WTC11 (cell line): ENCODE results near the gene MYCBPAP. TPM values are rescaled to one million over a fixed set of nuclear protein-coding genes. Genes with fewer than 3 reads are reported as not detected.

Source experiments
- ATAC-seq: fragments of 200-7000 bp; cut with Tn5 transposase; 2 replicates; pipeline ENCODE4 v1.10.0; 2021; ENCODE audit warnings: mild to moderate bottlenecking, moderate library complexity
- CTCF ChIA-PET: fragments of 300-600 bp; sonication (Branson Sonifier 250); formaldehyde crosslinking; loops from one replicate; lab custom pipeline; 2021; ENCODE audit warnings: antibody characterized with exemption; lab: Charles Lee
- POLR2A ChIA-PET: fragments of 350-600 bp; sonication (Branson Sonifier 250); formaldehyde crosslinking; loops from one replicate; lab custom pipeline; 2021; ENCODE audit warnings: antibody characterized with exemption; lab: Charles Lee
- DNase-seq: peaks from one replicate; pipeline ENCODE4 v3.0.0; 2021; ENCODE audit warnings: low spot score
- H3K27ac Mint-ChIP-seq: 2 replicates; pipeline ENCODE4 v1.8.0; 2021; ENCODE audit warnings: mixed read lengths
- H3K27me3 Mint-ChIP-seq: 2 replicates; pipeline ENCODE4 v1.8.0; 2021; ENCODE audit warnings: low read depth, mild to moderate bottlenecking, moderate library complexity, mixed read lengths
- H3K36me3 Mint-ChIP-seq: 2 replicates; pipeline ENCODE4 v1.8.0; 2021; ENCODE audit warnings: mixed read lengths
- H3K4me1 Mint-ChIP-seq: 2 replicates; pipeline ENCODE4 v1.8.0; 2022; ENCODE audit warnings: mixed read lengths
- H3K4me3 Mint-ChIP-seq: 2 replicates; pipeline ENCODE4 v1.8.0; 2021; ENCODE audit warnings: mild to moderate bottlenecking, moderate library complexity, mixed read lengths
- H3K9me3 Mint-ChIP-seq: 2 replicates; pipeline ENCODE4 v1.8.0; 2021; ENCODE audit warnings: mixed read lengths
- CBFB ChIP-seq: sonication (generic); formaldehyde crosslinking; IDR thresholded peaks from 2 replicates; pipeline ENCODE4 v1.8.1; 2022; ENCODE audit warnings: mild to moderate bottlenecking, low read depth, missing genetic modification reagents
- CREM ChIP-seq: sonication (generic); formaldehyde crosslinking; IDR thresholded peaks from 2 replicates; pipeline ENCODE4 v1.8.1; 2022; ENCODE audit warnings: mild to moderate bottlenecking, missing genetic modification reagents, moderate library complexity
- ESRRA ChIP-seq: sonication (generic); formaldehyde crosslinking; IDR thresholded peaks from 2 replicates; pipeline ENCODE4 v1.8.1; 2022; ENCODE audit warnings: mild to moderate bottlenecking, missing genetic modification reagents, borderline replicate concordance
- GABPB1 ChIP-seq: sonication (generic); formaldehyde crosslinking; IDR thresholded peaks from 2 replicates; pipeline ENCODE4 v1.8.1; 2023; ENCODE audit warnings: mild to moderate bottlenecking, missing genetic modification reagents
- GTF2I ChIP-seq: fragments of 250-450 bp; sonication (Bioruptor Pico); conservative IDR thresholded peaks from 2 replicates; pipeline ENCODE4 v1.4.0; 2021; ENCODE audit warnings: mild to moderate bottlenecking
- MXD4 ChIP-seq: fragments of 250-450 bp; sonication (Bioruptor Pico); IDR thresholded peaks from 2 replicates; pipeline ENCODE4 v1.8.0; 2021; ENCODE audit warnings: mild to moderate bottlenecking, moderate library complexity, borderline replicate concordance
- NFYB ChIP-seq: sonication (generic); formaldehyde crosslinking; conservative IDR thresholded peaks from 2 replicates; pipeline ENCODE4 v1.8.0; 2022; ENCODE audit warnings: low read depth, missing genetic modification reagents
- NR1H2 ChIP-seq: sonication (generic); formaldehyde crosslinking; IDR thresholded peaks from 2 replicates; pipeline ENCODE4 v1.9.0; 2021; ENCODE audit warnings: mild to moderate bottlenecking, moderate library complexity, missing genetic modification reagents
- NR2C2 ChIP-seq: sonication (generic); formaldehyde crosslinking; IDR thresholded peaks from 2 replicates; pipeline ENCODE4 v1.8.0; 2022; ENCODE audit warnings: mild to moderate bottlenecking, missing genetic modification reagents
- OVOL2 ChIP-seq: fragments of 250-450 bp; sonication (Bioruptor Pico); IDR thresholded peaks from 2 replicates; pipeline ENCODE4 v1.9.0; 2021; ENCODE audit warnings: mild to moderate bottlenecking, borderline replicate concordance
- SMAD3 ChIP-seq: sonication (generic); formaldehyde crosslinking; IDR thresholded peaks from 2 replicates; pipeline ENCODE4 v1.8.0; 2022; ENCODE audit warnings: missing genetic modification reagents, mild to moderate bottlenecking, borderline replicate concordance
- SOX15 ChIP-seq: fragments of 250-450 bp; sonication (Bioruptor Pico); IDR thresholded peaks from 2 replicates; pipeline ENCODE4 v1.9.0; 2021; ENCODE audit warnings: mild to moderate bottlenecking
- TCF7 ChIP-seq: sonication (generic); formaldehyde crosslinking; IDR thresholded peaks from 2 replicates; pipeline ENCODE4 v1.8.0; 2022; ENCODE audit warnings: mild to moderate bottlenecking, low read depth, missing genetic modification reagents, moderate library complexity
- ZBTB21 ChIP-seq: sonication (generic); formaldehyde crosslinking; IDR thresholded peaks from 2 replicates; pipeline ENCODE4 v1.8.1; 2023; ENCODE audit warnings: mild to moderate bottlenecking, missing genetic modification reagents, borderline replicate concordance
- ZNF138 ChIP-seq: sonication (generic); formaldehyde crosslinking; conservative IDR thresholded peaks from 2 replicates; pipeline ENCODE4 v1.8.1; 2022; ENCODE audit warnings: mild to moderate bottlenecking, moderate library complexity, missing genetic modification reagents
- ZNF317 ChIP-seq: sonication (generic); formaldehyde crosslinking; IDR thresholded peaks from 2 replicates; pipeline ENCODE4 v1.8.1; 2023; ENCODE audit warnings: low read depth, mild to moderate bottlenecking, moderate library complexity, missing genetic modification reagents, borderline replicate concordance
- total RNA-seq: library from RNA; stranded (reverse); gene quantifications from 3 replicates; pipeline ENCODE4 v1.2.3, GENCODE V29; 2021
- TF ChIP-seq, protein P1 (sequence below): sonication (generic); formaldehyde crosslinking; IDR thresholded peaks from 2 replicates; pipeline ENCODE4 v1.8.1; 2022; ENCODE audit warnings: low read depth, mild to moderate bottlenecking, moderate library complexity, missing genetic modification reagents, borderline replicate concordance
- TF ChIP-seq, protein P2 (sequence below): fragments of 250-450 bp; sonication (Bioruptor Pico); IDR thresholded peaks from 2 replicates; pipeline ENCODE4 v1.9.0; 2021; ENCODE audit warnings: moderate library complexity, mild to moderate bottlenecking, inconsistent platforms, borderline replicate concordance
- TF ChIP-seq, protein P3 (sequence below): sonication (generic); formaldehyde crosslinking; IDR thresholded peaks from 2 replicates; pipeline ENCODE4 v1.8.0; 2022; ENCODE audit warnings: mild to moderate bottlenecking, missing genetic modification reagents
- TF ChIP-seq, protein P4 (sequence below): sonication (generic); formaldehyde crosslinking; IDR thresholded peaks from 2 replicates; pipeline ENCODE4 v1.8.0; 2023; ENCODE audit warnings: missing genetic modification reagents, mild to moderate bottlenecking, borderline replicate concordance
- TF ChIP-seq, protein P5 (sequence below): sonication (generic); formaldehyde crosslinking; IDR thresholded peaks from 2 replicates; pipeline ENCODE4 v1.8.1; 2022; ENCODE audit warnings: mild to moderate bottlenecking, missing genetic modification reagents, moderate library complexity, borderline replicate concordance
- TF ChIP-seq, protein P6 (sequence below): sonication (generic); formaldehyde crosslinking; IDR thresholded peaks from 2 replicates; pipeline ENCODE4 v1.8.0; 2022; ENCODE audit warnings: mild to moderate bottlenecking, missing genetic modification reagents
- TF ChIP-seq, protein P7 (sequence below): sonication (generic); formaldehyde crosslinking; IDR thresholded peaks from 2 replicates; pipeline ENCODE4 v1.8.1; 2022; ENCODE audit warnings: mild to moderate bottlenecking, moderate library complexity, missing genetic modification reagents

Gene MYCBPAP
- total RNA-seq, 1 experiment from 2014 or later: 5.7 TPM

DNA sequence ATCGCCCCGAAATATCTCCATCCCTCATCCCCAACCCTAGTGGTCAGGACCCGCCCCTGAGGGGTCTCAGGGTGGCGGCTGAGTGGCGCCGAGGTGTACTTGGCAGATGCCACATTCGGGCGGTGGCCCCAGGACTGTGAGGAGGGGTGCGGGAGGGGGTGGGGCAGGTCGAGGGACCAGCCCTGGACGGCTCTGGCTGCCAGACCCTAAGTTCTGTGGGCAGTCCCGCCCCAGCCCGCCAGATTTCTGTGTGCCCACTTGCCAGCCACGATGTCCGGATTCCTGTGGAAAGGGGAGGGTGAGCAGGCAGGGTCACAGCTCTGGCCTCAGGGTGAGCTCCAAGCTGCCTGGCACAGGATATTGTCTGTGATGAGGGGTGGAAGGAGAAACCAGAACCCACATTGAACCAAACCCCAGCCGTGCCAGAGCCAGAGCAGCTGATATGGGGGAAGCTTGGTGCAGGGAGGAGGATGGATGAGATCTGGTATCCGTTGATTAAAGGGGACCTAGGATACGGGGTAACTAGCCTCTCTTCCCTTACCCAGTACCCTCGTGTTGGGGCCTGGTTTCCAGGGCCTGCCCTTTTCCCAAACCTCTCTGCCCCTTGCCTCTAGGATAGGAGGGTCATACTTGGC, 38.5 kb upstream of the MYCBPAP start (continued):
- TF ChIP-seq CBFB: no peak
- TF ChIP-seq, all 79 proteins: peak for 0

DNA sequence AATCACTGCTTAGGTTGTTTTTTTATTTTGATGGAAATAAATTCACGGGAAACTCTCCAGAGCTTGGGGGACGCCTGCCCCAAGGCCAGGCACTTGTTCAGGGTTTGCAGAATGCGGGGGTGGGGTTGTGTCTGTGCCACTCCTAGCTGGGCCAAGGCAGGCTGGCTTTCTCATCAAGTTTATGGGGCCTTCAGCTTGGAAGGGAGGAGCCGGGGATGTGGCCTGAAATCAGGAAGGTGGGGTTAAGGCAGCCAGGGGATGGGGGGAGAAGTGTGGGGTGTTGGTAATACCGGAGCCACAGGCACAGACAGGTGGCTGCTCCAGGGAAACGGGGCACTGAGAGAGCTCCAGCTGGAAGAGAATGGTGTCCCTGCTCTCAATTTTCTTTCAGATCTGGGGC, 37.8 kb upstream of the MYCBPAP start:
- ATAC-seq (no peak; the same call in 1 of the 2 replicates), DNase-seq (no peak)
- Mint-ChIP-seq H3K4me3 (no peak overlapping the region), H3K9me3 (no peaks in the 10 kb centered on the region), H3K27ac (no peak overlapping the region), H3K4me1 (peaks cover 23% of the 10 kb centered on the region), H3K27me3 (peaks cover 30% of the 10 kb centered on the region), H3K36me3 (no peaks in the 10 kb centered on the region)
- POLR2A ChIA-PET: no interaction called here
- CTCF ChIA-PET: interaction anchor here (0.6 to 5.8 kb wide), 3 partner anchors 9 to 73 kb away, joined by 3 to 40 read pairs (median 17); partner anchors contain the start of gene LRRC59
- no peak for TF ChIP-seq ZBTB21
- no peak for TF ChIP-seq ZNF138 (CRISPR knock-in tag)
- TF ChIP-seq, protein P1, sequence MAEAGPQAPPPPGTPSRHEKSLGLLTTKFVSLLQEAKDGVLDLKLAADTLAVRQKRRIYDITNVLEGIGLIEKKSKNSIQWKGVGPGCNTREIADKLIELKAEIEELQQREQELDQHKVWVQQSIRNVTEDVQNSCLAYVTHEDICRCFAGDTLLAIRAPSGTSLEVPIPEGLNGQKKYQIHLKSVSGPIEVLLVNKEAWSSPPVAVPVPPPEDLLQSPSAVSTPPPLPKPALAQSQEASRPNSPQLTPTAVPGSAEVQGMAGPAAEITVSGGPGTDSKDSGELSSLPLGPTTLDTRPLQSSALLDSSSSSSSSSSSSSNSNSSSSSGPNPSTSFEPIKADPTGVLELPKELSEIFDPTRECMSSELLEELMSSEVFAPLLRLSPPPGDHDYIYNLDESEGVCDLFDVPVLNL (CRISPR knock-in tag): no peak
- TF ChIP-seq, protein P2, sequence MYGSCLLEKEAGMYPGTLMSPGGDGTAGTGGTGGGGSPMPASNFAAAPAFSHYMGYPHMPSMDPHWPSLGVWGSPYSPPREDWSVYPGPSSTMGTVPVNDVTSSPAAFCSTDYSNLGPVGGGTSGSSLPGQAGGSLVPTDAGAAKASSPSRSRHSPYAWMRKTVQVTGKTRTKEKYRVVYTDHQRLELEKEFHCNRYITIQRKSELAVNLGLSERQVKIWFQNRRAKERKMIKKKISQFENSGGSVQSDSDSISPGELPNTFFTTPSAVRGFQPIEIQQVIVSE: no peak
- TF ChIP-seq NR2C2 (CRISPR knock-in tag): no peak
- TF ChIP-seq GTF2I: no peak
- TF ChIP-seq SOX15 (CRISPR knock-in tag): no peak
- no peak for TF ChIP-seq GABPB1 (CRISPR knock-in tag)
- TF ChIP-seq OVOL2 (CRISPR knock-in tag): no peak
- TF ChIP-seq NFYB: no peak
- TF ChIP-seq SMAD3 (CRISPR knock-in tag): no peak
- TF ChIP-seq NR1H2 (CRISPR knock-in tag): no peak
- TF ChIP-seq, protein P3, sequence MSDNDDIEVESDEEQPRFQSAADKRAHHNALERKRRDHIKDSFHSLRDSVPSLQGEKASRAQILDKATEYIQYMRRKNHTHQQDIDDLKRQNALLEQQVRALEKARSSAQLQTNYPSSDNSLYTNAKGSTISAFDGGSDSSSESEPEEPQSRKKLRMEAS (CRISPR knock-in tag): no peak
- no peak for TF ChIP-seq MXD4 (CRISPR knock-in tag)

DNA sequence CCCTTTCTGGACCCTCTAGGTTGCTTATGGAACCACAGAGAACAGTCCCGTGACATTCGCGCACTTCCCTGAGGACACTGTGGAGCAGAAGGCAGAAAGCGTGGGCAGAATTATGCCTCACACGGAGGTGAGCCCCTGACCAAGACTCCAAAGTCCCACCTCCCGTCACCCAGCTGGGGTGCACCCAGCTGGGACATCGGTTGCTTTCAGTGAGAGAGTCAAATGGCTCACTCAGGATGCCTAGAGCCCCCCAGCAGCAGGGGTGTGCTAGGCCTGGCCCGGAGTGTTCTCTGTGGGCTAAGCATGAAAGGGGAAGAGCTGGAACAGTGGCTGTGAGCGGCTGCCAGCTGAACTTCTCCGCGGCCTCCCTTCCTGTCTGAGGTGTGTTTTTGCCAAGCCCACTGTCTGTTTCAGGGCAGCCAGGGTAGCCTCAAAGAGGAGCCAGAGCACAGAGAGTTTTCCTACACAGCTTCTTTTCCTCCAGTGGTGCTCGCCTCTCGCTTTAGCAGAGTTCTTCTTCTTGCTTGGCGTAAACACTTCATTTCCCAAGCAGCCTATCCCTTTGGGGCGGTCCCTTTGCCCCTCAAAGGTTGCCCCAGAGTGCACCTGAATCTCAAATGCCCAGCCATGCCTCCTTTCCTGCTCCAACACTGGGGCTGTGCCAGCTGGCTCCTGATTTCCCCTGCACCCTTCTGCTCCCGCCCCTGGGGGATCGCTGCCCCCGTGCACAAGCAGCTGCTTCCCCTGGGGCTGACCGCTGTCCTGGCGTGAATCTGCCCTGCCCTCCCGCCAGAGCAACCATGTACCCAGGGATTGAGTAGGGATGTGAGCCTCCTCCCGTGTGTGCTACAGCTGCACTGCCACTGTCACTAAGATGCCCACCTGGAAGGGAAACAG, 37.0 kb upstream of the MYCBPAP start:
- H3K27me3 Mint-ChIP-seq: peaks cover 35% of the 10 kb centered on the region
- no peak for DNase-seq
- H3K9me3 Mint-ChIP-seq: no peaks in the 10 kb centered on the region
- ATAC-seq: no peak
- peak overlapping the region; percentile 30; the same call in 1 of the 2 replicates for H3K27ac Mint-ChIP-seq
- H3K36me3 Mint-ChIP-seq: no peaks in the 10 kb centered on the region
- H3K4me3 Mint-ChIP-seq: no peak overlapping the region
- H3K4me1 Mint-ChIP-seq: peaks cover 24% of the 10 kb centered on the region
- POLR2A ChIA-PET: no interaction called here
- CTCF ChIA-PET: interaction anchor here (1.3 to 5.8 kb wide), 7 partner anchors 8 to 112 kb away, joined by 3 to 40 read pairs (median 4); partner anchors contain the start of gene LRRC59
- TF ChIP-seq, protein P4, sequence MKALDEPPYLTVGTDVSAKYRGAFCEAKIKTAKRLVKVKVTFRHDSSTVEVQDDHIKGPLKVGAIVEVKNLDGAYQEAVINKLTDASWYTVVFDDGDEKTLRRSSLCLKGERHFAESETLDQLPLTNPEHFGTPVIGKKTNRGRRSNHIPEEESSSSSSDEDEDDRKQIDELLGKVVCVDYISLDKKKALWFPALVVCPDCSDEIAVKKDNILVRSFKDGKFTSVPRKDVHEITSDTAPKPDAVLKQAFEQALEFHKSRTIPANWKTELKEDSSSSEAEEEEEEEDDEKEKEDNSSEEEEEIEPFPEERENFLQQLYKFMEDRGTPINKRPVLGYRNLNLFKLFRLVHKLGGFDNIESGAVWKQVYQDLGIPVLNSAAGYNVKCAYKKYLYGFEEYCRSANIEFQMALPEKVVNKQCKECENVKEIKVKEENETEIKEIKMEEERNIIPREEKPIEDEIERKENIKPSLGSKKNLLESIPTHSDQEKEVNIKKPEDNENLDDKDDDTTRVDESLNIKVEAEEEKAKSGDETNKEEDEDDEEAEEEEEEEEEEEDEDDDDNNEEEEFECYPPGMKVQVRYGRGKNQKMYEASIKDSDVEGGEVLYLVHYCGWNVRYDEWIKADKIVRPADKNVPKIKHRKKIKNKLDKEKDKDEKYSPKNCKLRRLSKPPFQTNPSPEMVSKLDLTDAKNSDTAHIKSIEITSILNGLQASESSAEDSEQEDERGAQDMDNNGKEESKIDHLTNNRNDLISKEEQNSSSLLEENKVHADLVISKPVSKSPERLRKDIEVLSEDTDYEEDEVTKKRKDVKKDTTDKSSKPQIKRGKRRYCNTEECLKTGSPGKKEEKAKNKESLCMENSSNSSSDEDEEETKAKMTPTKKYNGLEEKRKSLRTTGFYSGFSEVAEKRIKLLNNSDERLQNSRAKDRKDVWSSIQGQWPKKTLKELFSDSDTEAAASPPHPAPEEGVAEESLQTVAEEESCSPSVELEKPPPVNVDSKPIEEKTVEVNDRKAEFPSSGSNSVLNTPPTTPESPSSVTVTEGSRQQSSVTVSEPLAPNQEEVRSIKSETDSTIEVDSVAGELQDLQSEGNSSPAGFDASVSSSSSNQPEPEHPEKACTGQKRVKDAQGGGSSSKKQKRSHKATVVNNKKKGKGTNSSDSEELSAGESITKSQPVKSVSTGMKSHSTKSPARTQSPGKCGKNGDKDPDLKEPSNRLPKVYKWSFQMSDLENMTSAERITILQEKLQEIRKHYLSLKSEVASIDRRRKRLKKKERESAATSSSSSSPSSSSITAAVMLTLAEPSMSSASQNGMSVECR (CRISPR knock-in tag): no peak
- TF ChIP-seq, protein P5, sequence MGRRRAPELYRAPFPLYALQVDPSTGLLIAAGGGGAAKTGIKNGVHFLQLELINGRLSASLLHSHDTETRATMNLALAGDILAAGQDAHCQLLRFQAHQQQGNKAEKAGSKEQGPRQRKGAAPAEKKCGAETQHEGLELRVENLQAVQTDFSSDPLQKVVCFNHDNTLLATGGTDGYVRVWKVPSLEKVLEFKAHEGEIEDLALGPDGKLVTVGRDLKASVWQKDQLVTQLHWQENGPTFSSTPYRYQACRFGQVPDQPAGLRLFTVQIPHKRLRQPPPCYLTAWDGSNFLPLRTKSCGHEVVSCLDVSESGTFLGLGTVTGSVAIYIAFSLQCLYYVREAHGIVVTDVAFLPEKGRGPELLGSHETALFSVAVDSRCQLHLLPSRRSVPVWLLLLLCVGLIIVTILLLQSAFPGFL: no peak
- TF ChIP-seq ZNF138 (CRISPR knock-in tag): no peak
- no peak for TF ChIP-seq CREM
- TF ChIP-seq, protein P6, sequence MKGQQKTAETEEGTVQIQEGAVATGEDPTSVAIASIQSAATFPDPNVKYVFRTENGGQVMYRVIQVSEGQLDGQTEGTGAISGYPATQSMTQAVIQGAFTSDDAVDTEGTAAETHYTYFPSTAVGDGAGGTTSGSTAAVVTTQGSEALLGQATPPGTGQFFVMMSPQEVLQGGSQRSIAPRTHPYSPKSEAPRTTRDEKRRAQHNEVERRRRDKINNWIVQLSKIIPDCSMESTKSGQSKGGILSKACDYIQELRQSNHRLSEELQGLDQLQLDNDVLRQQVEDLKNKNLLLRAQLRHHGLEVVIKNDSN (CRISPR knock-in tag): no peak
- TF ChIP-seq ESRRA (CRISPR knock-in tag): no peak
- TF ChIP-seq ZNF317 (CRISPR knock-in tag): no peak
- TF ChIP-seq, protein P7, sequence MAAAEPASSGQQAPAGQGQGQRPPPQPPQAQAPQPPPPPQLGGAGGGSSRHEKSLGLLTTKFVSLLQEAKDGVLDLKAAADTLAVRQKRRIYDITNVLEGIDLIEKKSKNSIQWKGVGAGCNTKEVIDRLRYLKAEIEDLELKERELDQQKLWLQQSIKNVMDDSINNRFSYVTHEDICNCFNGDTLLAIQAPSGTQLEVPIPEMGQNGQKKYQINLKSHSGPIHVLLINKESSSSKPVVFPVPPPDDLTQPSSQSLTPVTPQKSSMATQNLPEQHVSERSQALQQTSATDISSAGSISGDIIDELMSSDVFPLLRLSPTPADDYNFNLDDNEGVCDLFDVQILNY (CRISPR knock-in tag): no peak
- TF ChIP-seq TCF7 (CRISPR knock-in tag): no peak
